Liver (tissue), 3 donors: ENCODE results near the gene MEGF10.
A peak's percentile ranks its signal among the peaks of the same experiment; 100 is the strongest.

Experiments used
- CTCF ChIP-seq: fragments of 150-350 bp; IDR thresholded peaks from 2 replicates; pipeline ENCODE4 v1.5.1; 2017; ENCODE audit warnings: improper control_type of control experiment, low read depth, low read length; ENCODE audit not compliant: missing input control
- SP1 ChIP-seq: IDR thresholded peaks from 2 replicates; pipeline ENCODE4 v1.6.1; 2018; ENCODE audit warnings: antibody characterized with exemption, mild to moderate bottlenecking
- TAF1 ChIP-seq: conservative IDR thresholded peaks from 2 replicates; pipeline ENCODE4 v1.6.1; 2016; ENCODE audit warnings: antibody characterized with exemption, mild to moderate bottlenecking
- donor health status: healthy.
- donor health status: healthy.

- TF ChIP-seq CTCF (peak; percentile 67), TAF1 (no peak), SP1 (no peak)
Observed at GRCh38 chr5:127313847-127314473, 23.4 kb downstream of the MEGF10 start.
